ENCODE measurements around the gene IQGAP2.

The IQGAP2 gene

GRCh38 chr5:76495870-76496269 lies 92.8 kb downstream of the IQGAP2 start:
- Histone ChIP-seq H3K36me3 (replicated peaks) (no peaks in the 10 kb centered on the region), H3K4me3 (ENCODE audit: low read depth, low read length) (no peak overlapping the region), H3K27ac (no peak overlapping the region), H3K27me3 (replicated peaks) (no peaks in the 10 kb centered on the region)
- in situ Hi-C loops (cut with HindIII; ENCODE audit: low pct_ligation_motif_present, low sequenced_read_pairs), result no loop called here
- no peak for TF ChIP-seq CTCF (IDR thresholded peaks at IDR 0.05; ENCODE audit: low read depth, low read length, missing control alignments)
- no peak for DNase-seq

GRCh38 chr5:76497065-76497460 lies 94.0 kb downstream of the IQGAP2 start:
- no peak for DNase-seq
- H3K4me3 ChIP-seq (ENCODE audit: low read depth, low read length), result no peak overlapping the region
- H3K27me3 ChIP-seq (replicated peaks), result no peaks in the 10 kb centered on the region
- H3K36me3 ChIP-seq (replicated peaks), result no peaks in the 10 kb centered on the region
- in situ Hi-C loops (cut with HindIII; ENCODE audit: low pct_ligation_motif_present, low sequenced_read_pairs), result no loop called here
- TF ChIP-seq CTCF (IDR thresholded peaks at IDR 0.05; ENCODE audit: low read depth, low read length, missing control alignments), result no peak
- H3K27ac ChIP-seq, result no peak overlapping the region

DNA sequence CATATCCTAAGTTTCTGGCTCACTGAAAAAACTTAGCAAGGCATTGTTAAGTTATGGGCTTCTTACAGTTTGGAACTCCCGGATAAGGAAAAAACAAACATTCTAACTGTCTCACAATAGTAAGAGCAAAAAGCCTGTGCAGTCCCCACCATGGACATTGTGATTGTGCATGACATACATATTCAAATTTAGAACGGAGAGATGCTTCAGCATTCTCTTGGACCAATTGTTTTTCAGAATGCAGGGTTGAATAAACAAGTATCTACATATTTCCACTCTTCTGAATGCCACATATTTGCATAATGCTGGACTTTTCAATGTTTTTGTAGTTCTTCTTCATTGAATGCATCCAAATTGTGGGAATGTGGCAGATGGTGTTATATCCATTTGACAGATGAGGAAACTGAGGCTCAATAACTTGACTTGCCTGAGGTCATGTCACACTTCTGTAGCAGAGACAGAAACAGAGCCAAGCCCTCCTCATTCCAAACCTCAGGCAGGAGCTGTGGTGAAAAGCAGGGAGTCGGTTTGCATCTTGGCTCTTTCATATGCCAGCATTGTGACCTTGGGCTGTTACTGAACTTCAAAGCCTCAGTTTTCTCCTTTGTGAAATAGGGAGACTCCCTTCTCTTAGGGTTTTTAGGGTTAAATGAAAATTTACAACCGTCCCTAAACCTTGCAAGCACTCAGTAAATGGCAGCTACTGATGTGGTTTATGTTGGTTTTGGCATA lies 95.1 kb downstream of the IQGAP2 start:
- Histone ChIP-seq H3K36me3 (replicated peaks) (no peaks in the 10 kb centered on the region), H3K27me3 (replicated peaks) (no peaks in the 10 kb centered on the region), H3K4me3 (ENCODE audit: low read depth, low read length) (no peak overlapping the region), H3K27ac (no peak overlapping the region)
- no peak for TF ChIP-seq CTCF (IDR thresholded peaks at IDR 0.05; ENCODE audit: low read depth, low read length, missing control alignments)
- DNase-seq, result no peak
- in situ Hi-C loops (cut with HindIII; ENCODE audit: low pct_ligation_motif_present, low sequenced_read_pairs), result no loop called here

DNA sequence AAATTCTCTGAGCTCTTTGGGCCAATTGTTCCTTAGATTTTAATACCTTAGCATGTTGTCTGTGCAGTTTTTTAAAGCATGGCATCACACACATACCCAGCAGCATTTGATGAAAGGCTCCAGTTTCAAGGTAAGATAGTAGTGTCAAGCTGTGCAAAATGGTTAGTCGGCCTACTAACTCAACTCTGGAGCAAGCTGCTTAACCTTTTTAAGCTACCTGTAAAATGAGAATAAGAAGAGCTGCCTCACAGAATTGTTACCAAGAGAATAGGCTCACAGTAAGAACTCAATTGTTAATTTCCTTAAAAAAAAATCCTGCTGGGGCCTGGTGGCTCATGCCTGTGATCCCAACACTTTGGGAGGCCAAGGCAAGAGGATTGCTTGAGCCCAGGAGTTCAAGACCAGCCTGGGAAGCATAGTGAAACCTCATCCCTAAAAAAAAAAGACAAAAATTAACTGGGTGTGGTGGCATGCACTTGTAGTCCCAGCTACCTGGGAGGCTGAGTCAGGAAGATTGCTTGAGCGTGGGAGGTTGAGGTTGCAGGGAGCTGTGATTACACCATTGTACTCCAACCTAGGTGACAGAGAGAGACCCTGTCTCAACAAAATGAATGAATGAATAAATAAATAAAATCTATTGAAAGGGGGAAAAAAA lies 96.5 kb downstream of the IQGAP2 start:
- DNase-seq, result no peak
- Histone ChIP-seq H3K27me3 (replicated peaks) (no peaks in the 10 kb centered on the region), H3K36me3 (replicated peaks) (no peaks in the 10 kb centered on the region), H3K4me3 (ENCODE audit: low read depth, low read length) (no peak overlapping the region), H3K27ac (no peak overlapping the region)
- no peak for TF ChIP-seq CTCF (IDR thresholded peaks at IDR 0.05; ENCODE audit: low read depth, low read length, missing control alignments)
- in situ Hi-C loops (cut with HindIII; ENCODE audit: low pct_ligation_motif_present, low sequenced_read_pairs), result no loop called here

DNA sequence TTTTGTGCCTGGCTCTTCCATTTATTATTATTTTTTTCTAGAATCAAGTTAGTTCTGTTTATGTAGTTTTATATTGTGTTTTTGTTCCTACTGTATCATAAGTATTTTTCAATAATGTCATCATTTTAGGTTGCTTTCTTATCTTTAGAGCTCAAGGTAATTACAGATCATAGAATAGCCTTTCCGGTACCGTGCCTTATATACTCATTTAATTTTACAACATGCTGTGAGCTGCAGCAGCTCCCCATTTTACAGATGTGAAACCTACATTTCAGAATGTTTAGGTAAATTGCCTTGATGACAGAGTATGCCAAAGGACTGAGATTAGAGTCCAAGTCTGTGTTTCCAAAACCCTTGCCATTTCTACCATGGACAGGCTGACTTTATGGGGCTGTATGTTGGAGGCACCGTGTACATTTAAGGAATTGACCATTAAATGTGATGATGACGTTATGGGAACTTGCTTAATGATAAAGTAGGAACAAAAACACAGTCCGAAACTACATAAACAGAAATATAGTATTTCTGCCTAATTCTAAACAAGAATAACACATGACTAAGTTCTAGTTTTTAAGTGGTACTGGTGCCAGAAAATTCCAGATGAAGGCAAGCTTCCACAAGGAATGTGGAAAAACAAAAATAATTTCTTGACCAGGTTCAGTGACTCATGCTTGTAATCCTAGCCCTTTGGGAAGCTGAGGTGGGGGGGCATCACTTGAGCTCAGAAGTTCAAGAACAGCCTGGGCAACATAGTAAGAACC lies 97.7 kb downstream of the IQGAP2 start:
- Histone ChIP-seq H3K27ac (no peak overlapping the region), H3K36me3 (replicated peaks) (no peaks in the 10 kb centered on the region), H3K4me3 (ENCODE audit: low read depth, low read length) (no peak overlapping the region), H3K27me3 (replicated peaks) (no peaks in the 10 kb centered on the region)
- in situ Hi-C loops (cut with HindIII; ENCODE audit: low pct_ligation_motif_present, low sequenced_read_pairs), result no loop called here
- DNase-seq, result peak; percentile 7
- TF ChIP-seq CTCF (IDR thresholded peaks at IDR 0.05; ENCODE audit: low read depth, low read length, missing control alignments), result no peak

All from brain microvascular endothelial cell (primary cell).